ENCODE results near the gene CHST8.

CHST8 gene

GRCh38 chr19:33797802-33798671 is 176.3 kb downstream of the CHST8 start:
- DNase-seq, result no peak

- no peak for DNase-seq
Observed at GRCh38 chr19:33798681-33799111, 176.9 kb downstream of the CHST8 start.

GRCh38 chr19:33799476-33799875 is 177.7 kb downstream of the CHST8 start:
- DNase-seq, result no peak

GRCh38 chr19:33800012-33800680 is 178.4 kb downstream of the CHST8 start:
- no peak for DNase-seq

- no peak for DNase-seq
Observed at GRCh38 chr19:33801411-33801810, 179.7 kb downstream of the CHST8 start.

- DNase-seq, result no peak
Observed at GRCh38 chr19:33802001-33802400, 180.2 kb downstream of the CHST8 start.

- DNase-seq, result no peak
Observed at GRCh38 chr19:33802801-33803200, 181.0 kb downstream of the CHST8 start.

- DNase-seq, result no peak
Observed at GRCh38 chr19:33803383-33803782, 181.6 kb downstream of the CHST8 start.

- no peak for DNase-seq
Observed at GRCh38 chr19:33804021-33804799, 182.5 kb downstream of the CHST8 start.

- no peak for DNase-seq
Observed at GRCh38 chr19:33805313-33805712, 183.6 kb downstream of the CHST8 start.

GRCh38 chr19:33805840-33806433 is 184.2 kb downstream of the CHST8 start:
- DNase-seq, result no peak

GRCh38 chr19:33806434-33806881 is 184.7 kb downstream of the CHST8 start:
- no peak for DNase-seq

- no peak for DNase-seq
Observed at GRCh38 chr19:33808399-33808798, 186.6 kb downstream of the CHST8 start.

- no peak for DNase-seq
Observed at GRCh38 chr19:33809960-33810359, 188.2 kb downstream of the CHST8 start.

GRCh38 chr19:33810821-33811220 is 189.1 kb downstream of the CHST8 start:
- DNase-seq, result no peak

- no peak for DNase-seq
Observed at GRCh38 chr19:33811246-33811645, 189.5 kb downstream of the CHST8 start.

GRCh38 chr19:33811736-33812387 is 190.1 kb downstream of the CHST8 start:
- DNase-seq, result no peak

- no peak for DNase-seq
Observed at GRCh38 chr19:33812388-33813330, 190.9 kb downstream of the CHST8 start.

GRCh38 chr19:33813391-33814101 is 191.8 kb downstream of the CHST8 start:
- DNase-seq, result no peak

All from NCI-H524 treated with DMSO at 0.1 percent for 48 hours (cell line).